ENCODE measurements around the gene WDFY4.

WDFY4 gene

DNA sequence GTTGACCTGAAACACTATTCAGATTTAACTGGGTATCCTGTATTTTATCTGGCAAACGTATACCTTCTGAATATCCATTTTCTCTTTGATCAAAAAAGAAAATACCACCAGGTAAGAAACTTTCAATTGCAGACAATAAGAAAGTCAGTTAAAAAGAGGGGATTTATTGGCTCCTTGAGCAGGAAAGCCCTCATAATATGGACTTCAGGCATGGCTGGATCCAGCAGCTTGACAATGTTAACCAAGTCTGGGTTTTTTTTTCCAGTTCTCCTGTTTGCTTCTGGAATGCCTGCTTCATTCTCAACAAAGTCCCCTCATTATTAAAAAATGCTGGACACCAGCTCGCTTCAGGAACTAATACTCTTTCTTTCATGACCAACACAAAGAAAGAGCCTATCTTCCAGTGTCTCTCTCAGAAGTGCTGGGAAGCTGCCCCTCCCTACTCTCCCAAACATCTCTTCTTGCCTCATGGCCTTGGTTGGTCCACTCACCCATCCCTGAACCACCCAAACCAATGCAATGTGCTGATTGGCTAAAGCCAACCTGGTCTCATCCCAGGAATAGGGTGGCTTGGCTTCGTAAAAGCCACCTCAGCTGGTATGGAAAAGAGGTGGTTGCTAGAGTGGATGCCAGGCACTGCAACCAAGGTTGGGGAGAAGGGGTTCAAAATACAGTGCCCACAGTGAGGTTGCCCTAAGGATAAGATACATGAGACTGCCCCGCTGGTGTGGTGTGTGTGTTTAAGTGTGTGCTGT, 30.6 kb upstream of the WDFY4 start:
- no peak for DNase-seq

DNA sequence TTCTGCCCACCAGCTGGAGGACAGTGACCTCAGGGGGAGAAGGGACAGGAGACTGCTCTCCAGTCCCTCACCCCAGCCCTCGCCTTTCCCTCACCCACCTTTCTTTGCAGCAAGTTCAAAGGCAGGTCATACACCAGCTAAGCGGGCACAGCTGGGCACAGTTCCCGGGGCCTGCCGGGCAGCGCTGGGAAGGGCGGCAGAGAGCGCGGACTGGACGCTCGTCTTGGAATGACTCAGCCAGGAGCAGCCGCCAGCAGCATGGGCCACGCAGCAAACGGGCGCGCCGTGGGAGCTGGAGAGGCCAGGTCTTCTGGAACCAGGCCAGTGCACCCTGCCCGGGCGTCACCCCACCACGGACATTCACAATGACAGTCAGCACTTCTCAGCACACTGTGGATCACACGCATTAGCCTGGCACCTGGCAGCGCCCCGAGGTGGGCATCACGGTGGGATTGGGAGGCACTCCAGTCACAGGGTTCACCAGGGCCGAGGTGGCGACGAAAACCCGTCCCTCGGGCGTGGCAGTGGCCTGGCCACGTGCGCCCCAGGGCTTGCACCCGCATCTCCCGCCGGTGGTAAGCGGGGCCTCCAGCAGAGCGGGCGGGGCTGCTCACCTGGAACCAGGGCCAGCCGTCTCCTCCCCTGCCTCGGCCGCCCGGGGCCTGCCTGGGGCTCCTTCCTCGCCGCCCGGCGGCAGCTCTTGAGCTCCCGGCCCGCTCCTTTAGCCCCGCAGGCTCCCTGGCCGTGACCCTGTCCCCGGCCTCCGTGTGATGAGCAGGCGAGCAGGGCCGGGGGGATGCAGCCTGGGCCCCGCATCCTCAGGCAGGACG, 29.0 kb upstream of the WDFY4 start:
- DNase-seq: peak in 45 of 56 donors; percentile 27 to 94 (median 55)

DNA sequence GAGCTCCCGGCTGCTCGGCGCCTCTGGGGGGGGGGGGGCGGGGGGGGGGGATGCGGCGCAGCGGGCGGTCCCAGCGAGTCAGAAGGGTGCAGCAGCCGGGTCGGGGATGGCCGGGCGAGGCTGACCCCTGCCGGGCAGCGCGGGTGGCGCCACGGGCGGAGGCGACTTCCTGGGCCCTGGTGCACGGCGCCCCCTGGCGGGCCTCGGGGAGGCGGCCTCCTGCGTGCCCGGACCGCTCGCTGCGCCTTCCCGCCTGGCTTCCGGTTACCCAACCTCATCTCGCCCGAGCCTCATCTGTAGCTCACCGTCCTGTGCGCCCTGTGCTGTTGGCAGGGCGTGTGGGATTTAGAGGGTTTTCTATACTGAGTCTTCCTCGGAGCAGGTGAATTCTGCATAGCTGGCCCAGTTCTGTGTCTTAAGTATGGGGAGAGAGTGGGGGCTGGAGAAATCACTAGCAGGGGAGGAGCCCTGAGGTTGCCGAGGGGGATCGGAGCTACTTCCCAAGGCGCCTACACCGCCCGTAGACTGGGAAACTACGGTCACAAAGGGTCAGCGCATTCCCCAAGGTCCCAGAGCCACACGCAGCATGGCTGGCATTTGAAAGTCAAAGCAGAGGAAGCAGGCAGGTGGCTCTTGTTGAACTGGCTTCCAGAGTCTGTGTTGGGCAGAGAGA, 28.3 kb upstream of the WDFY4 start:
- peak in 54 of 56 donors; percentile 43 to 95 (median 84) for DNase-seq

DNA sequence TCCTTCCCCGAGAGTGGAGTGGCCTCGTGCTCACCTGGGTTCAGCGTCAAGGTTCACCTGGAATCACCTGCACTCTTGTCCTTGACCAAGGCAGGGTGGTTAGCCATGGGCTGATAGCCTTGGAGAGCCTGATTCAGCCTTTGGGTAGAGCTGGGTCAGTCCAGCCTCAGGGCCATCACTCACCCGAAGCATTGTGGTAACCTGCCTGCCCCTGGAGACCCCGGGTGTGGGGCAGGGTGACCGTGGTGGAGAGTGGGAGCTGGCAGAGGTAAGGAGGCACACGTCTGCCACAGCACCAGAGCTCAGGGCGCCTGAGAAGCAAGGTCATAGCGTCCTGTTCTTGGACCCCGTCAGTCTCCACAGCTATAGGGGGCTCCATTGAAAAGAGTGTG, 27.8 kb upstream of the WDFY4 start:
- DNase-seq: no peak

DNA sequence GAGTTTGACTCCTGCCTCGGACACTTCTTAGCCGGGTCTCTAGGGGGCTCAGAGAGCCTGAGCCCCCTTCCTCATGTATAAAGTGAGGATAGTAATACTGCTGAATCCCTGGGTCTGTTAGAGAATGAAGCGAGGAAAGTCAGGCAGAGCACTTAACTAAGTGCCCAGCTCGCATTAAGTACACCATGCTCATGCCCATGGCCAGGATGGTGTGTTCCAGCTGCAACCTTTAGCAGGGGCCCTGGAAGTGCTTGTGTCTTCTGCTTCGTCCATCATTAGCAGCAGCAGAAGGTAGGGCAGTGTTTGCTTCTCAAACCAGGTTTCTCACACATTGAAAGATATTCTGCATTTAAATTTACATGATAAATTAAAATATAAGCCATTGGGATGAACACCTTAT, 27.3 kb upstream of the WDFY4 start:
- no peak for DNase-seq

DNA sequence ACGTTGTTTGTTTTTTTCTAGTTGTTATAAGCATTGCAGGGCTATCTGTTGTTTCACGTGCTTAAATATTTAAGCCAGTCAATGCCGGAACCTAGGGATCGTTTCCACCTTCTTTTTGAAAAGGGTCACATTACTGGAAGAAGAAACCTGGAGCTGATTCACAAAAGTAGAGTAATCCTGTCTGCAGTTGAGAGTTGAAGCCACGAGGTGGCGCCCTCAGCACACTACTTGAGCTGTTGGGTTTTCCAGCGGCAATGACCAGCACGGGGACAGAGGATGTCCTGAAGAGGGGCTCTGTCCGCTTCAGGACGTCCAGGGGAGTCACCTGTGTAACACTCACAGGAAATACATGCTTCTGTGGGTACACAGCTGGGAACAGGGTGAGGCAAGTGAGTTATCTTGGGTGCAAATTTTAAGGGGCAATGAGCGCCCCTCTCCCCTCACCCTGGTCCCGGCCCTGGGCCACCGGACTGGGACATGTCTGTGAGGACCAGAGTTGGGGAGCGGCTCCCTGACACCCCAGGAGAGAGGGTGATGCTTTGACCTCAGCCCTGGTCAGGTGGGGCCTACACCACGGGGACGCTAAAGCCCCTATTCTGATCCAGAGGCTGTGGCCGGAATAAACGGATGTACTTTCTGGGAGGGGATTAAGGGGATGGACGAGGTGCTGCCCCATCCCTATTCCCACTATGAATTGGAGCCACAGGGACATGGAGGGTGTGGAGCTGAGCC, 26.3 kb upstream of the WDFY4 start:
- DNase-seq: peak in 41 of 56 donors; percentile 23 to 89 (median 42)

DNA sequence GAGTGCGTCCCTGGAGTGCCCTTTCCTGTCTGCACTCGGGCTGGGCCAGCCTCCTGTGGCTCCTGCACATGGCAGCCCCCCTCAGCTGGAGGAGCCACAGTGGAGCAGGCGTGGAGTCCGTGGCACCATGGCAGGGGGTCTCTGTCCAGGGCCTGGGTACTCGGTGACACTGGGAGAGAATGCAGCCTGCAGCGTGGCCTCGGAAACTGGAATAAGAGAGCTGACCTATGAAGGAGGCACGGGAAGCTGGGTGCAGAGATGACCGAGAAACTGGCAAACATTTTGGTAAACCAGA, 25.8 kb upstream of the WDFY4 start:
- DNase-seq: no peak

DNA sequence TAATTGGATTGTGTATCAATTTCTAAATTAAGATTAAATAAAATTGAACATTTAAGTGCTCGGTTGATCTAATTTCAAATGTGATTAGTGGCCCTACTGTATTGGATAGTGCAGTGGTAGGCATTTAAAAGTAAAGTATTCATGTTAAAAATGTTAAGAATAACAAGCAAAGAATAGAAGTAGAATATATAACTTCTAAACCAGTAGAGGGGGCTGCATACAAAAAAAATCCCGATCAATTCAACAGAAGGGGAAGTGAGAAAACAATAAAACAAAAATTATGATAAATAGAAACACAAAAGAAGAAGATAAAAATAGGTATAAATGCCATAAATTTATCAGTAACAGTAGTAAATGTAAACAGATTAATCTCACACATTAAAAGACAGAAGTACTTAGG, 24.9 kb upstream of the WDFY4 start:
- no peak for DNase-seq

DNA sequence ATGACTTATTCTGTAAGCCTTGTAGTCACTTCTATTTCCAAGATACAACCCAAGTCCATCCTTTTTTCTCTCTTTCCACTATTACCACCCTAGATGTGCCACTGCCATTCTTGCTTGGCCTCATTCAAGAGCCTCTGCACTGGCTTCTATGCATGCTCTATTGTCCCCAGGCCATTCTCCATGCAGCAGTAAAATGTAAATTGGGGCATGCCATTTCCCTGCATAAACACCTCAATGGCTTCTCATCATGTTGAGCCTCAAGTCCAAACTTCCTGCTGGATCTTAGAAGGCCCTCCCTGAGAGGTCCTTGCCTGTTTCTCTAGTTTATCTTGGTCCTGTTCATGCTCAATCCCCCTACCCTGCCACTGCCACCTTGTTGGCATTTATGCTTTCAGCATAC, 23.2 kb upstream of the WDFY4 start:
- no peak for DNase-seq

DNA sequence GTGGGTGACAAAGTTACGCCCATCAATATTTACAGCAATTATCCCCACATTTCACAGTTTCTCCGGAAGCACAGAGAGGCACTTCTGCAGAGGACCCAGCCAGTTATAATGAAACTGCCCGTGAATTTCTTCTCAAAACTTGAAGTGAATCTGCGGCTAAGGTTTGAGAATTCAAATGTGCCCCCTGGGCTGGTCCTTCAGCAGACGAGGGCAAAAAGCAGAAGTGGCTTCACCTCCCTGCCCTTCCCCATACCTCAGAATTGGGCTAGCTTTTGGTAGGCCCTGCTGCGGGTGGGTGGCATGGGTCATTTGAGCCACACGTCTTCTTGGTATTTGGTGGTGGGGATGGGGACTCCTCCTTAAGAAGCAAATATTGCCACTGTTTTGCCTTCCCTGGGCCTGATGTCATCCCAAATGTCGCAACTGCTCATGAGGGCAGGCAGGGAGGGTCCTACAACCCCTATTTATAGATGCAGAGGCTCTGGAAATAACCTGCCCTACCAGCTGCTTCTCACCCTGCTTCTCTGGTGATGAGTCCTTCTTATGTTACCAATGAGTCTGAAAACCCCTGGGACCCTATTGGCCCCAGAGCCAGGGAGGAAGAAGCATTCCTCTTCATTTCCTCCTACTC, 16.6 kb upstream of the WDFY4 start:
- peak in 1 of 56 donors; percentile 25 for DNase-seq

DNA sequence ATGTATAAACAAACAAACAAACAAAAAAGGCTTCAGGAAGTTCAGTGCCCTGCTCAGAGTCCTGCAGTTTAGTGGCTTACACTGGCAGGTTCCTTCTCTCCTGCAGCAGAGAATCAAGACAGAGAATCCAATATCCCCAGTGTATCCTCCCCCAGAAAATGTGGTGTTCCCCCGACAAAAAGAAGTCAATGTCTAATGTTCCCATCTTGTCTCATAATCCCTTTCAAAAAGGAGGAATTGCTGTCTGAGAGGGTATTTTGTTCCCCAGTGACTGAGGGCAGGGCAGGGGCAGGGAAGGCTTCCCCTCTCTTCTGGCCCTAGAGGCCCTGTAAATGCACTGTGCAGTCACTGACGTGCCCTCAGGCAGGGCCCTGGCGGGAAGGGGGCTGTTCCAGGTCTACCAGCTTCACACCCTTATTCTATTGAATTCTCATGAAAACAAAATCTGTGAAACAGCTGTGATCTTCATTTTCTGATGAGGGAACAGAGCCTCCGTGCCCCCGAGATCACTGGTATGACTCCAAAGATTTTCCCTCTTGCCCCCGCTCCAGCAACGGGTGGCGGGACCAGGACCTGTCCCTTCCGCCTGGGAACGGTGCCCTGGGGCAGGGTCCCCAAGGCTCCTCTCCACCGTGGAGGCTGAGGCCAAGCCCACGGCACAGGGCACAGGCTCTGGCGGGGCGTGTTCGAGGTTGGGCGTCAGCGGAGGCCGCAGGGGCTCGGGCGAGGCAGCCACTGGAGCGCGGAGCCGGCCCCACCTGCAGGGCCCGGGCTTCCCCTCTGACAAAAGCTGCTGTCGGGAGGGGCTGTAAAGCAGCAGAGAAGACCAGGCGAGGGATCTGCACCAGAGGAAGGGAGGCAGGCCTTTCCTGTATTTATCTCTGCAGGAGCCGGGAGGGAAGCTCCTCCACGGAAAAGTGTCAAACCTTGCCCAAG, 13.4 kb upstream of the WDFY4 start:
- no peak for DNase-seq

DNA sequence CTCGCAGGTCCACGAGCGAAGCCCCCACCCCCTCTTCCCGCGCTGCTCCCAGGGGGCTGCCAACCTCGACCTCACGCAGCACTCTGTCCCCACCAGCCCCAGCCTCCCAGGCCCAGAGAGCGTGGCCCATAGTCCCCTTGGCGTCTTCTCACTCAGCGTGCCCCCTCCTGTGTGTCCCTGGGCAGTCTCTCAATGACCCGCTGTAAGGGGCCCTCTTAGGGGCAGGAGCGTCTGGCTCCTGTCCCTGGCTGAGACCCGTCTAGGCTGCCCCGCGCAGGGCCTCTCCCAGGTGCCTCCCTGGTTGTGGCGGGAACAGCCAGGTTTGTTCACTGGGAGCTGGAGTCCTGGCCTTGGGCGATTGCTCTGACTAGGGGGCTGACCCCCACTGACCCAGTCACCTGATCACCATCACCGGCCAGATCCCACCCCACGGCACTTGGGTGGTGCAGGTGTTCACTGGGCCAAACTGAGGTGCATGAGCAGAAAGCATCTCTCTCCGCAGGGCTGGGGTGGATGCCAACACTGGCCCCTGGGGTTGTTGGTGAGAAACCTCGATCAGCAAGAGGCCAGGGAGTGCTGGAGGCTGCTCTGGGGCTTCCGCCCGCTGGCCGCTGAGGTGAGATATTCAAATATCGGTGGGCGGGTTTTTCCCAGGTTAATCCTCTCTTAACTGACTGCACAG, 12.6 kb upstream of the WDFY4 start:
- DNase-seq: no peak

DNA sequence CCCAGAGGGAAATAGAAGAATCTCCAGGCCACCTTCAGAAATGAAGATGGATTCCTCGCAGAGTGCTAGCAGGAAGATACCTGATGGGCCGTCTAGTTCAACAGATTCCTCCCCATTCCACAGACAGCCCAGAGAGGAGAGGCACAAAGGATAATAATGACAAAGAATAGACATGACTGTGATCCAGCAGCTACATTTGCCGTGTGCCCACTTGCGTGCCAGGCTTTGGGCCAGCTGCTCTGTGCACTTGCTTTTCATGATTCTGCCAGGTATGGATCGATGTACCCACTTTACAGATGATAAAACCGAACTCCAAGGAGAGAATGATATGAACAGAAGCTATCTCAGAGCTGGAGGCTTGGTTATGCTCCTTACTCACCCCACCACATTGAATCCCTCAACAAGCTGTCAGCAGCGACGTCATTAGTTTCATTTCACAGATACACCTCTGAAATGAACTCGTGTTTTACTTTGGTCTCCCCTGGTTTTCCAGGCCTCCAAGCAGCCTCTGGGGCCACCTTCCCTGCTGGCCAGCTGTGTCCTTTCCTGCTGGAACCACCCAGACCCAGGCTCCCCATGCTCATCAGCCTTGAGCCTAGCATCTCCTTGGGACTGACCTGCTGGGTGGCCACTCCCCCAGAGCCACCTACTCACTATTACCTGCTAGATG, 11.9 kb upstream of the WDFY4 start:
- DNase-seq: no peak

DNA sequence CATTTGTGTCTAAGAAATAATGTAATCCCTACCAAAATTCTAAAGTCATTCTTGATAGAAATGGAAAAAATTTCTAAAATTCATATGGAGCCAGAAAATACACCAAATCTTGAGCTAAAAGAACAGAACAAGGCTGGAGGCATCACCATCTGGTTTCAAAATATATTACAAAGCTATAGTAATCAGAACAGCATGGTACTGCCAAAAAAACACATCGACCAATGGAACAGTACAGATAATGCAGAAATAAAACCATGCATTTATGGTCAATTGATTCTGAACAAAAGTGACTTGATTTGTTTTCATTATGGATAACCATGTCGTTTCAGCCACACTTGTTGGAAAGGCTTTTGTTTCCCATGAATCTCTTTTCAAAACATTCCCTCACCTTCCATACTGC, 7.0 kb upstream of the WDFY4 start:
- DNase-seq: no peak

DNA sequence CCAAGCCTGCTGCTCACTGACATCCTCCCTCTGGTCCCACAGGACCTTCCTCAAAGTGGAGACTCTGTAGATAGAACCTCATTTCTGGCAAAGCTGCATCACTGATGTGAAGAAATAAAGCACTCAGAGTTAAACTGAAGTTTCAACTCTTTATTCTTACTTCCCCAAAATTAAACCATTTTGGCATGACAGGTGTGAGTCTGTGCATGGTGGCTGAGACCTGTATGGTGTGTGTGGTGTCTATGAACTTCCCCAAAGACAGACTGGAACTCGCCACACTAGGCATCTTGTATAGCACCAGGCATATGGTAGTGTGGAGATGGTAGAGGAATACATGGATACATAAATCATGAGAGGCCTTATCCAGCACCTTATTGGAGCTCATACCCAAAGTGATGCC, 6.6 kb upstream of the WDFY4 start:
- no peak for DNase-seq

DNA sequence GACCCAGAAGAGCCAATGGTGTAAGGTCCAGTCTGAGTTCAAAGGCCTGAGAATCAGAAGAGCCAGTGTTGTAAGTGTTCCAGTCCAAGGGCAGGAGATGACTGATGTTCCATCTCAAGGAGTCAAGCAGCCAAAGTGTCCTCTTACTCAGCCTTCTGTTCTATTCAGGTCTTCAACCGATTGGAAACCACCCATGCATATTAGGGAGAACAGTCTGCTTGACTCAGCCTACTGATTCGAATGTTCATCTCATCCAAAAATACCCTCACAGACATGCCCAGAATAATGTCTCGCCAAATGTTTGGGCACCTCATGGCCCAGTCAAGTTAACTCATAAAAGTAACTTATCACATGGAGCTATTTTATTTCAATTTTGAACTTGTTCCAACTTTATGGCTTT, 2.9 kb upstream of the WDFY4 start:
- no peak for DNase-seq

DNA sequence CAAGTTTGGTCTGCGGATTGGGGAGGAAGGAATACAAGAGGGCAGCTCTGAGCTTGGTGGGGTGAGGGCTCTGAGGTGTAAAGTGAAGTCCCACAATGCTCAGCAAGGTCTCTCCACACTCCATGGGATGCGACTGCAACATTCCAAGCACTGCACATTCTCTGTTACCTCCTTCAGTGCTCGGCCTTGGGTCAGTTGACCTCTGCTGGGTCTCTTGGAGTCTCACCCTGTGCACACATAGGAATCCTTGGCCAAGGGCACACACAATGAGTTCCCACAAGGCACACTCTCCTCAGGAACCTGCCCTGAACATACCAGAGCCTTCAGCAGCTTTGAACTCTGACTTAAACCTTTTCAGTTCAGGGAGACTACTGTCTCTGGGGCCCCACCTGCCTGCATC, 2.4 kb upstream of the WDFY4 start:
- no peak for DNase-seq

DNA sequence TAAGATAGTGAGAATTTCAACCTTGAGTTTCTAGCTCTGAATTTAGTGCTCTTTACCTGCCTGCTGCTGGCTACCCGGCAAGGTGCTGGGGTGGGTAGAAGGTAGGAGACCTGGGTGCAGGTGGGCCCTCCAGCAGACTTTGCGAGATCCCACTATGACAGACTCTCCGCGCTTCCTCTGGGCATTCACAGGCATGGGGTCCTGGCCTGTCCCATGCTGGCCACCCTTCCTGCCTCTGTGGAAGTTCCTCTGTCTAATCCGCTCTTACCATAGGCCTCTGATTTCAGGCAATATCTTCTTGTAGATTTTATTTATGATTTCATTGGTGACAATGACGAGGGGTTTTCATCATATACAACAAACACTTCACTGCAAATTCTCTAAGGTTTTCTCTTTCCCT, 1.2 kb upstream of the WDFY4 start:
- DNase-seq: no peak

DNA sequence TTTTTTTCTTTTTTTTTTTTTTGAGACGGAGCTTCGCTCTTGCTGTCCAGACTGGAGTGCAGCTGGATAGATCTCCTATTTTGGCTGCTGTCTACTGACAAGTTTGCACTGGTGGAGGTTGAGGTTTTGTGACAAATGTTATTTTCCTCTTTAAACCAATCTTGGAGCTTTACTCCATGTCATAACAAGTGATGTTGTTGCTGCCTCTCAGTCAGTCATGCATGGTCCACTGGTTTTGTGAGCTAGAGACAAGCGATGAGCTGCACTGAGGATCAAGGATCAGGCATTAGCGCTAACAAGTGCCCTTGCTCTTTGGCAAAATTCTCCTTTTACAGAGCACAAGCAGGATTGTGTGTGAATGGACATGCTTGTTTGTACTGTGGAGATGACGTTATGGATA, 805 bp upstream of the WDFY4 start:
- DNase-seq: no peak
